Kidney (tissue), 14 donors: Measurements from ENCODE around the gene DCXR. TPM values are rescaled to one million over a fixed set of nuclear protein-coding genes. Genes with fewer than 3 reads are reported as not detected.
A peak's percentile ranks its signal among the peaks of the same experiment; 100 is the strongest.
"Not testable (repeated sequence)": the region's sequence is repeated elsewhere in the genome, so short reads cannot be mapped to it uniquely, and the experiment has no call there.

Experiments used
- DNase-seq, 5 donors: peaks; one replicate each; pipeline ENCODE4 v3.0.0-alpha.2; 2013 to 2020
- FAIRE-seq: peaks from 2 replicates; lab custom pipeline; 2012; peaks lifted over from hg19 to GRCh38; lab: Jason Lieb, UNC
- H3K27ac ChIP-seq, 2 donors: one replicate each; pipeline ENCODE4 v1.7.0; 2013; ENCODE audit warnings: low read depth in 2 of 2, low read length in 2 of 2, inconsistent platforms in 1 of 2
- H3K27me3 ChIP-seq: one replicate; pipeline ENCODE4 v1.7.1; 2013; ENCODE audit warnings: low read length, inconsistent platforms; ENCODE audit not compliant: control insufficient read depth, insufficient read depth
- H3K36me3 ChIP-seq, 3 donors: one replicate each; pipeline versions ENCODE4 v1.7.0 to v1.7.1; 2013; ENCODE audit warnings: low read length in 3 of 3, control low read depth in 1 of 3, inconsistent platforms in 1 of 3; ENCODE audit not compliant: insufficient read depth in 3 of 3, control insufficient read depth in 2 of 3
- H3K4me1 ChIP-seq, 3 donors: one replicate each; pipeline versions ENCODE4 v1.7.0 to v1.7.1; 2013; ENCODE audit warnings: low read length in 3 of 3, inconsistent platforms in 1 of 3, low read depth in 1 of 3; ENCODE audit not compliant: control insufficient read depth in 2 of 3, insufficient read depth in 2 of 3
- H3K4me3 ChIP-seq, 3 donors: one replicate each; pipeline versions ENCODE4 v1.7.0 to v1.8.1; 2013; ENCODE audit warnings: low read length in 3 of 3, control low read depth in 1 of 3, inconsistent platforms in 1 of 3
- H3K9ac ChIP-seq, 3 donors: one replicate each; pipeline versions ENCODE4 v1.7.0 to v1.7.1; 2013; ENCODE audit warnings: low read length in 3 of 3, control low read depth in 1 of 3, inconsistent platforms in 1 of 3
- H3K9me3 ChIP-seq, 3 donors: one replicate each; pipeline versions ENCODE4 v1.7.0 to v1.7.1; 2013; ENCODE audit warnings: low read length in 3 of 3, control low read depth in 1 of 3, inconsistent platforms in 1 of 3; ENCODE audit not compliant: control insufficient read depth in 2 of 3, insufficient read depth in 1 of 3
- CTCF ChIP-seq: IDR thresholded peaks from 3 replicates; pipeline ENCODE4 v1.5.1; 2012; ENCODE audit warnings: mild to moderate bottlenecking, moderate library complexity, borderline replicate concordance; ENCODE audit not compliant: insufficient read depth; ENCODE audit errors: extremely low read depth
- intact Hi-C: fragments of 100-400 bp; cut with DNase I; formaldehyde crosslinking; loops from one replicate; pipeline ENCODE4 v1.11.1; 2022
- polyA plus RNA-seq: library from polyadenylated mRNA; stranded (reverse); fragments of 350-450 nt; fragmentation: Illumina TruSeq; extraction: RNeasy Lipid Tissue Mini Kit (QIAGEN cat#74804); gene quantifications from one replicate; pipeline ENCODE4 v1.2.3, GENCODE V29; 2014; ENCODE audit warnings: low read depth, low replicate concordance; ENCODE audit not compliant: insufficient read depth
- total RNA-seq: library from RNA; stranded (reverse); fragmentation: NEBNext Ultra II Directional; extraction: Animal tissue kit (Norgen Biotek cat#: 25700); gene quantifications from one replicate; pipeline ENCODE4 v1.2.1, GENCODE V29; 2021
- donor health status: control.
- donor health status: control.
- donor health status: control.
- donor health status: control.
- donor health status: control.
- donor health status: DM: yes; HTN: yes; CAD: no.
- donor health status: Normal renal cell carcinoma (clear cell type).

Gene DCXR
- total and polyA plus RNA-seq, 2 donors from 2014 or later = 102 to 551 TPM

DNA sequence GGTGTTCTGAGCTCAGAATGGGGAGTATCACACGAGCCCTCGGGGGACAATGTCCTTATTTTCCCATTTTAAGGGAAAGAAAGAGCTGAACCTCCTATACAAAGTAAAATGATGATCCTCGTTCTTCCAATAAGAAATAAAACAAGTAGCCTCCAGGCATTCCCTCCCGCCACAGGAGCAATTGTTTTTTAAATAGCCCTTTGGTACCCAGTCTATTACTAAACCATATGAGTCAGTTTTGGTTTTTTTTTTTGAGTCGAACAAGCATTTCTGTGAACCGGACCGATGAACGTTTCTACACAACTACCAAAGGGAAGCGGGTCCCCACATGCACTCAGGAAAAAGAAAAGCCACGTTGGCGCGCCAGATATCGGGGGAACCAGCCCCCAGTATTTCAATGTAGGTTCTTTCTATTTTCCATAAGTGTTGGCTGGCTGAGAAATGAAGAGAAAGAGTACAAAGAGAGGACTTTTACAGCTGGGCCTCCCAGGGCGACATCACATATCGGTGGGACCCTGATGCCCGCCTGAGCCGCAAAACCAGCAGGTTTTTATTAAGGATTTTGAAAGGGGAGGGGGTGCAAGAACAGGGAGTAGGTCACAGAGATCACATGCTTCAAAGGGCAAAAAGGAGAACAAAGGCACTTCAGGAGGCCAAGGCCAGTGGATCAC lies 3.8 kb upstream of the DCXR start:
- FAIRE-seq (no peak), DNase-seq (no peak)
- H3K4me3 ChIP-seq = no peak overlapping the region
- no peak overlapping the region for H3K27ac ChIP-seq
- intact Hi-C loops = no loop called here
- no peaks in the 10 kb centered on the region for H3K36me3 ChIP-seq
- H3K9me3 ChIP-seq = no peaks in the 10 kb centered on the region
- no peak overlapping the region for H3K9ac ChIP-seq
- H3K27me3 ChIP-seq = no peaks in the 10 kb centered on the region
- TF ChIP-seq CTCF = no peak
- H3K4me1 ChIP-seq = peaks cover 3 to 7% (median 5%) of the 10 kb centered on the region in 3 donors

DNA sequence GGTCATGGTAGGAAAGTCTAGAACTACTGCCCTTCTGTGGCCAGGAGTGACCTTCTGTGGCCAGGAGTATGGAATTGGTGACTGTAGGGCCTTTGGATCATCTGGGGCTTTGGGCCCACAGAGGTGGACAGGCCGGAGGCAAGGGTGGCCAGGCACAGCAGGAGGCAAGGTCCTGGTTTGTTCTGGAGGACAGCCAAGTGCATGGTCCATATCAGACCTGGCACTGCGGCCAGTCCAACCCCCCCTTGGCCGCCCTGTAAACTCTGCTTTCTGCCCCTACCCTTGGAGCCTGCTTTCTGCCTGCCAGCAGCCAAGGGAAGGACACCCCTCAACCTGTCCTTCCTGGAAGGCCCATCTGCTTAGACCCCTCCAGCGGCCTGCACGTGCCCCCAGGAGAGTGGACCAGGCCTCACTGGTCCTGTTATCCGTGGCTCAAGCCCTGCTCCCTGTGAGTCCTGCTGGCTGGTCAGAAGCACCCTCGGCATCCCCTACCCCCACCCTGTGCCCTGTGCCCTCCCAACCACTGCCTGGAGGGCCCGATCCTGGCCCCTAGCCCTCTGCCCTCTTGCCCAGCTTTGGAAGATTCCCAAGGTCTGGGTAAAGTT lies 2.3 kb upstream of the DCXR start:
- DNase-seq = no peak

GRCh38 chr17:82038796-82039409 lies 1.4 kb upstream of the DCXR start:
- not testable (repeated sequence) for H3K36me3 ChIP-seq, H3K9me3 ChIP-seq, H3K9ac ChIP-seq, H3K27me3 ChIP-seq, DNase-seq, H3K27ac ChIP-seq, FAIRE-seq, H3K4me3 ChIP-seq
- H3K4me1 ChIP-seq = peaks cover 3 to 16% (median 5%) of the 10 kb centered on the region in 3 donors
- intact Hi-C loops = loop anchor here (10.0 kb wide), 1 partner anchor 116 kb away; no protein-coding TSS in a partner anchor

More for the DNA sequence above, 2.3 kb upstream of the DCXR start:
- peaks cover 0 to 7% (median 0%) of the 10 kb centered on the region in 3 donors for H3K36me3 ChIP-seq
- TF ChIP-seq CTCF = no peak
- FAIRE-seq = no peak
- peaks cover 3 to 16% (median 5%) of the 10 kb centered on the region in 3 donors for H3K4me1 ChIP-seq
- H3K27me3 ChIP-seq = no peaks in the 10 kb centered on the region
- intact Hi-C loops = loop anchor here (10.0 kb wide), 1 partner anchor 115 kb away; no protein-coding TSS in a partner anchor
- no peaks in the 10 kb centered on the region for H3K9me3 ChIP-seq
- no peak overlapping the region for H3K4me3 ChIP-seq
- no peak overlapping the region for H3K9ac ChIP-seq
- H3K27ac ChIP-seq = peak overlapping the region in 1 of 2 donors; percentile 63

DNA sequence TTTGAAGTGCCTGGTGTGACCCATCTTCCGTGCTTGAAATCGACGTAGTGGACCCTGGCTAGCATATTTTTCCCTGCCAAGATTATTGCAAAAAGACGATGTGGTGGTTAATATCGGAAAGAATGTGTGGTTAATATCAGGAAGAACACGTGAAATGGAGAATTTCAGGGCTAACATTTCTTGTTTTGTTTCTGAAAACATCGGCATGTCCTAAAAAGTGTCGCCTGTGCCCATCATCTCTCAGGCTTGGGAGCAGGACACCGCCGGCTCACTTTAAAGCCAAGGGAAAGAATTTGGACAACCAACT lies 345 bp upstream of the DCXR start:
- H3K9ac ChIP-seq = peak overlapping the region in 1 of 3 donors; percentile 61

More for the DNA sequence above, 345 bp upstream of the DCXR start:
- H3K36me3 ChIP-seq = peaks cover 0 to 7% (median 0%) of the 10 kb centered on the region in 3 donors
- peaks cover 3 to 16% (median 5%) of the 10 kb centered on the region in 3 donors for H3K4me1 ChIP-seq
- no peaks in the 10 kb centered on the region for H3K27me3 ChIP-seq
- H3K4me3 ChIP-seq = peak overlapping the region; percentile 21 to 84 (median 69)
- DNase-seq (no peak), FAIRE-seq (no peak)
- no peak for TF ChIP-seq CTCF
- H3K9me3 ChIP-seq = no peaks in the 10 kb centered on the region
- peak overlapping the region; percentile 78 to 99 for H3K27ac ChIP-seq
- intact Hi-C loops = loop anchor here (10.0 kb wide), 1 partner anchor 117 kb away; no protein-coding TSS in a partner anchor
